ENCODE data around the gene ITCH.
"Not testable (repeated sequence)": the region's sequence is repeated elsewhere in the genome, so short reads cannot be mapped to it uniquely, and the experiment has no call there.

Gene ITCH

DNA sequence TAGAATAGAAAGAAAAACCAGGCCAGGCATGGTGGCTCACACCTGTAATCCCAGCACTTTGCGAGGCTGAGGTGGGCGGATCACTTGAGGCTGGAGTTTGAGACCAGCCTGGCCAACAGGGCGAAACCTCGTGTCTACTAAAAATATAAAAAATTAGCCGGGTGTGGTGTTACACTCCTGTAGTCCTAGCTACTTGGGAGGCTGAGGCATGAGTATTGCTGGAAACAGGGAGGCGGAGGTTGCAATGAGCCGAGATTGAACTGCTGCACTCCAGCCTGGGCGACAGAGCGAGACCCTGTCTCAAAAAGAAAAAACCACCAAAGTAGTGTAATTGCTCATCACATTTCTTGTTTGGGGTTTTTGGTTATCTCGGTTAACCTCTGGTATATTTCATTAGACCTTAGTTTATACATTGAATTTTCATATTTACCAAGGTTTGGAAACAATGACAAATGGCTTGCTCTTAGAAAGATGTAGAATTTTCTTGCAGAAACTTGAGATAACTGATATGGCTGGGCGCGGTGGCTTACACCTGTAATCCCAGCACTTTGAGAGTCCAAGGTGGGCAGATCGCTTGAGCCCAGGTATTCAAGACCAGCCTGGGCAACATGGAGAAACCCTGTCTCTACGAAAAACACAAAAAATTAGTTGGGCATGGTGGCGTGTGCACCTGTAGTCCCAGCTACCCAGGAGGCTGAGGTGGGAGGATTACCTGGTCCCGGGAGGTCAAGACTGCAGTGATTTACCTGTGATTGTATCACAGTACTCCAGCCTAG is 14.2 kb downstream of the ITCH start:
- DNase-seq (ENCODE audit: low spot score) = no peak

DNA sequence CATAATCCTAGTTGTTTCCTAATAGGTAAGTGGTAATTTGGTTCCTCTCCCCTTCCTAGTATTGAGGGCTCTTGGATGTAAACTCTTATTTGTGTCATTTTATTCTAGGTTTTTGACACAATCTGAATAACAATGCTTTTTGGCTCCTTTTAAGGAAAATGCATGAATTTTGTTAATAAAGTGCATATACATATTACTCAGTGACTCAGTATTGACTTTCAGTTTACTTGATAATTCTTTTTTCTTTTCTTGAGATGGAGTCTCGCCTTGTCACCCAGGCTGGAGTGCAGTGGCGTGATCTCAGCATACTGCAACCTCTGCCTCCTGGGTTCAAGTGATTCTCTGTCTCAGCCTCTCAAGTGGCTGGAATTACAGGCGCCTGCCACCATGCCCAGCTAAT is 19.1 kb downstream of the ITCH start:
- DNase-seq (ENCODE audit: low spot score) = no peak

DNA sequence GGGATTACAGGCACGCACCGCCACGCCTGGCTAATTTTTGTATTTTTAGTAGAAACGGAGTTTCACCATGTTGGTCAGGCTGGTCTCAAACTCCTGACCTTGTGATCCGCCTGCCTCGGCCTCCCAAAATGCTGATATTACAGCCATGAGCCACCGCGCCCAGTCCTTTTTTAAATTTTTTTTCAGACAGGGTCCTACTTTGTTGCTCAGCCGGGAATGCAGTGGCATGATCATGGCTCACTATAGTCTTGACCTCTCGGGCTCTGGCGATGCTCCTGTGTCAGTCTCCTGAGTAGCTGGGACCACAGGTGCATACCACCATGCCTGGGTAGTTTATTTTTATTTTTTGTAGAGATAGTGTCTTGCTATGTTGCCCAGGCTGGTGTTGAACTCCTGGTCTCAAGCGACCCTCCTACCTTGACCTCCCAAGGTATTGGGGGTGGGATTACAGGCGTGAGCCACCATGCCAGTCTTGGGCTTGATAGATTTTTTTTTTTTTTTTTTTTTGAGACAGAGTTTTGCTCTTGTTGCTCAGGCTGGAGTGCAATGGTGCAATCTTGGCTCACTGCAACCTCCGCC is 19.9 kb downstream of the ITCH start:
- DNase-seq (ENCODE audit: low spot score) = not testable (repeated sequence)

DNA sequence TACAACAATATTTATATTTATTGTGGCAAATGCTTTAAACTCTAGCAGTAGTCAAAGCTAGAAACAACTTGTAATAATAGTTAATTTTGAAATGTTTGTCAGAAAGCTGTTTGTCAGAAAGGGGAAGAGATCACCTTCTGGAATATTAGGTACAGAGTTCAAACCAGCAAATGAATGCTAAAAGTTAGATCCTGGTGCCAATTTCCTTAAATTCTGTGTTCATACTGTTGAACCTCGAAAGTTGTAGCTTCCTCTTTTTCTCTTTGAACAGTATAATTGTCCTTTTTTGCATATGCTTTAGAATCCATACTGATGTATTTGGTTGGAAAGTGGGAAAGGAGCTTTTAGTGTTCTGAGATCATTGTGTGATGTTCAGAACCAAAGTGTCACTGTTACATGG is 22.4 kb downstream of the ITCH start:
- DNase-seq (ENCODE audit: low spot score) = no peak

DNA sequence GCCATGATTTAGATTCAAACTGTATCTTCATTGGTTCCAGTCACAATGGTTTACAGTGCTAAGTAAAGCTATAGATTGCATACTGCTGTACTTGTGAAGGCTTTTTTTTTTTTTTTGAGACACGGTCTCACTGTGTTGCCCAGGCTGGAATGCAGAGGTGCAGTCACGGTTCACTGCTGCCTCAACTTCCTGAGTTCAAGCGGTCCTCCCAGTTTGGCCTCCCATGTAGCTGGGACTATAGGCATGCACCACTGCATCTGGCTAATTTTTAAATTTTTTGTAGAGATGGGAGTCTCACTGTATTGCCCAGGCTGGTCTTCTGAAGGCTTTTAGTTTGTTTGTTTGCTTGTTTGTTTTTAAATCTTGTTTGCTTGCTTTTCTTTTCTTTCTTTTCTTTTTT is 24.9 kb downstream of the ITCH start:
- no peak for DNase-seq (ENCODE audit: low spot score)

DNA sequence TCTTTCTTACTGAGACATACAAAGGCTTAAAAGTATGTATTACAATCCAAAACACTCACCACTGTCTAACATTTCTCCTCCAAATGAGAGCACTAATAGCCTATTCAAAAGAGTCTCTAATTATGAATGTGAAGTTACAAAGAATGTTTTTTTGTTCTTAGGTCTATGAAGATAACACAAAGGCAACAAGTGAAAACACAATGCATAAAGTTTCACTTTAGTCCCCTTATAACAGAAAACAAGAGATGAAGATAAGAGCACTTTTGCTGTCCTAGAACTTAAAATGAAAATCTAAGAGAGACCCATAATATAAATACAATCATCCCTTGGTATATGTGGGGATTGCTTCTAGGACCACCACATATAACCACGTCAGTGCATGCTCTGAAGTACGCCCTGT is 25.6 kb downstream of the ITCH start:
- DNase-seq (ENCODE audit: low spot score) = no peak

DNA sequence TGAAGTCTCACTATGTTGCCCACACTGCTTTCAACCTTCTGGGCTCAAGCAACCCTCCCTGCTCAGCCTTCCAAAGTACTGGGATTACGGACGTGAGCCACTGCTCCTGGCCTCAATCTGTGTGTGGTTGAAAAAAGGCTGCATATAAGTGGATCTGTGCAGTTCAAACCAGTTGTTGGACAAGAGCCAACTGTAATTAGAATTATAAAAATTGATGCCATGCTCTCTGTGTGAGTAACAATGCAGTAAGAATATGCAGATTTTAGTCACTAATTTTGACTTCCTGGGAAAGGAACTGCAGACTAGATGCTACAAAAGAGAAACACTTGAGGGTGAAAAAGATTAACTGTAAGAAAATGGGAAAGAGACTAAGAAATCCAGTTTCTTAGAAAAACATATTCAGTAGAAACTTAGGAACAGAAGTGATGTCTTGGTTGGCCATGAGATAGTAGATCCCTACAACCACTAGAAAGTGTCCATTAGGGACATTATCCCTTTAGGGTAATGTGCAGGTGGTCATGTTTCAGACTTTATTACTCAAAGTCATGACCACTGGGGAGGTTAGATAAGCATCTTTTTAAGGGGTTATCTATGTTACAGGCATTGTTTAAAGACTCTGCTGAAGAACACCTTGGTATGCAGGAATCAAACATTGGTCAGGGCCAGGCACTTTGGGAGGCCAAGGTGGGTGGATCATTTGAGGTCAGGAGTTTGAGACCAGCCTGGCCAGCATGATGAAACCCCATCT is 26.3 kb downstream of the ITCH start:
- no peak for DNase-seq (ENCODE audit: low spot score)

DNA sequence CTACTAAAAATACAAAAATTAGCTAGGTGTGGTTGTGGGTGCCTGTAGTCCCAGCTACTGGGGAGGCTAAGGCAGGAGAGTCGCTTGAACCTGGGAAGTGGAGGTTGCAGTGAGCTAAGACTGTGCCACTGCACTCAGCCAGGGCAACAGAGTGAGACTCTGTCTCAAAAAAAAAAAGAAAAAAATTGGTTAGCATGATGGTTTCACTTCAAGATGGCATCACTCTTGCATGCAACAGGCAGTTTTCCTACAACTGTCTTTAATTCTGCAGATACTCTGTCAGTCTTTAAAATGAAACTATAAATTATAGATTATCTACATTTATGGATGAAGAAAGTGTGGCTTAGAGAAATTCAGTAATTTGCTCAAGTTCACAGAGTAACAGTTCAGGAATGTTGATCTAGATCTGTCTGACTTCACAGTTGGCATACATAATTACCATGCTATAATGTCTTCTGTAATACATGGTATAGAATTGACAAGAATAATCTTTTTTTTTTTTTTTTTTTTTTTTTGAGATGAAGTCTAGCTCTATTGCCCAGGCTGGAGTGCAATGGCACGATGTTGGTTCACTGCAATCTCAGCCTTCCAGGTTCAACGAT is 27.0 kb downstream of the ITCH start:
- DNase-seq (ENCODE audit: low spot score) = no peak

DNA sequence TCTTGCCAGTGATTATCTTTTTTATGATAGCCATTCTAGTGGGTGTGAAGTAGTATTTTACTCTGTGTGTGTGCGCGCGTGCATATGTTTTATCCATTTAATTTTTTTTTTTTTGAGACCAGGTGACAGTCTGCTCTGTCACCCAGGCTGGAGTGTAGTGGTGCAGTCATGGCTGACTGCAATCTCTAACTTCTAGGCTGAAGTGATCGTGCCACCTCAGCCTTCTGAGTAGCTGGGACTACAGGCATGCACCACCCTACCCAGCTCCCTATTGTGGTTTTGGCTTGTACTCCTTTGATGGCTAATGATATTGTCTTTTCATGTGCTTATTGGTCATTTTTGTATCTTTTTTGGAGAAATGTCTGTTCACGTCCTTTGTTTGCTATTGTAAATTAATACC is 33.3 kb downstream of the ITCH start:
- DNase-seq (ENCODE audit: low spot score) = no peak

DNA sequence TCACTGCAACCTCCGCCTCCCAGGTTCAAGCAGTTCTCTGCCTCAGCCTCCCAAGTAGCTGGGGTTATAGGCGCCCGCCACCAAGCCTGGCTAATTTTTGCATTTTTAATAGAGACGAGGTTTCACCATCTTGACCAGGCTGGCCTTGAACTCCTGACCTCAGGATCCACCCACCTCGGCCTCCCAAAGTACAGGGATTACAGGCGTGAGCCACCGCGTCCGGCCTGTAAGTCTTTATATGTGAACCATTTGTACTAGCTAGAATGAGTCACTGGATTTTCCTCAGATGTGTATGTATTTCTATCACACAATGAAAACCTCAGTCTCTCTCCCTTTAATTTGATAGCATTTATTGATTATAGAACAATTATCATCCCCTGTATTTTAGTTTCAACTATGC is 34.0 kb downstream of the ITCH start:
- no peak for DNase-seq (ENCODE audit: low spot score)

DNA sequence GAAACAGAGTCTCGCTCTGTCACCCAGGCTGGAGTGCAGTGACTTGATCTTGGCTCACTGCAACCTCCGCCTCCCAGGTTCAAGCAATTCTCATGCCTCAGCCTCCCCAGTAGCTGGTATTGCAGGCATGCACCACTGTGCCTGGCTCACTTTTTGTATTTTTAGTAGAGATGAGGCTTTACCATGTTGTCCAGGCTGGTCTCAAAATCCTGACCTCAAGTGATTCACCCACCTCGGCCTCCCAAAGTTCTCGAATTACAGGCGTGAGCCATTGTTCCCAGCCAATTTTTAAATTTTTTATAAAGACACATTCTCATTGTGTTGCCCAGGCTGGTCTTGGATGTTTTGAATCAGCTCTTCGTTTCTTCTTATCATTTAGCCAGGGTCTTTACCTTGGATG is 37.7 kb downstream of the ITCH start:
- DNase-seq (ENCODE audit: low spot score) = not testable (repeated sequence)

DNA sequence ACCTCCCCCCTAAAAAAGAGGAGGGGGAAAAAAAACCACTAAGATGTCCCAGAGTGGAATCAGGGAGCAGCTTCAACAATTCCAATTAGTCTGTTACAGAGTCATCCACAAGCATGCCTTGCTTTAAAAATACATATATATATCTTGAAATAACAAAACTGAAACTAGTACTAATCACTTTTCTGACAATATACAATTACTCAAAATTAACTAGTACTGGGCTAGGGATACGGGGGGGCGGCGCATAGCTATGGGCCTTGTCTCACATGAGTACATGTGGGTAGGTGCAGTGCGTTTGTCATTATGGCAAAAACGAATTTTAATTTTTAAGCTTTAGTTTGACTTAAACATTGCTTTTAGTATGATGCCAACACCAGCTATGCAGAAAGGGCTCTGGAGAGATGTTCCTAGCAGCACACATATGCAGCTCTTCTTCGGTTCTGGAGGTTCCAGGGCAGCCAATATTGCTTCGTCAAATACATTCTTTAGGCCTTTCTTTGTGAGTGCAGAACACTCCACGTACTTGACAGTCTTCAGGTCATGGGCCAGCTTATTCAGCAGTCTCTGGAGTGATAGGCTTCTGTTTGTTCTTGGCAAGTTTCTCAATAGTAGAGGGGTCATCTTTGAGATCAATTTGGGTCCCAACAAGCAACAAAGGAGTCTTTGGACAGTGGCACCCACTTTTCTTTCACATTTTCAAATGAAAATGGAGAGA is 38.8 kb downstream of the ITCH start:
- DNase-seq (ENCODE audit: low spot score) = no peak

DNA sequence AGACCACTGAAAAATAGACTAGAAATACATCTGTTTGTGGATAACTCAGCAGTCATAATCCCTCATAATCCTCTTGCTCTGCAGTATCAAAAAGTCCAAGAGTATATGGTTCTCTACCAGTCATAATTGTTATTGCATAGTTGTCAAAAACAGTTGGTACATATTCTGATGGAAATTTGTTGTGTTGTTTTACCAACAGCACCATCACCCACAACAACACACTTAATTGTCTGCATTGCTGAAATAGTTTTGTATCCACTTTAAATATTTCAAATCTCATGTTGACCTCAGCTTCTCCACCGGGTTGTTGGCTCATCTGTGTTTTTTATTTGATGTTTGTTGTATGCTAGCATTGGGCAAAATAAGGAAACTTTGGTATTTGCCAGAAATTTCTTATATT is 39.4 kb downstream of the ITCH start:
- no peak for DNase-seq (ENCODE audit: low spot score)

DNA sequence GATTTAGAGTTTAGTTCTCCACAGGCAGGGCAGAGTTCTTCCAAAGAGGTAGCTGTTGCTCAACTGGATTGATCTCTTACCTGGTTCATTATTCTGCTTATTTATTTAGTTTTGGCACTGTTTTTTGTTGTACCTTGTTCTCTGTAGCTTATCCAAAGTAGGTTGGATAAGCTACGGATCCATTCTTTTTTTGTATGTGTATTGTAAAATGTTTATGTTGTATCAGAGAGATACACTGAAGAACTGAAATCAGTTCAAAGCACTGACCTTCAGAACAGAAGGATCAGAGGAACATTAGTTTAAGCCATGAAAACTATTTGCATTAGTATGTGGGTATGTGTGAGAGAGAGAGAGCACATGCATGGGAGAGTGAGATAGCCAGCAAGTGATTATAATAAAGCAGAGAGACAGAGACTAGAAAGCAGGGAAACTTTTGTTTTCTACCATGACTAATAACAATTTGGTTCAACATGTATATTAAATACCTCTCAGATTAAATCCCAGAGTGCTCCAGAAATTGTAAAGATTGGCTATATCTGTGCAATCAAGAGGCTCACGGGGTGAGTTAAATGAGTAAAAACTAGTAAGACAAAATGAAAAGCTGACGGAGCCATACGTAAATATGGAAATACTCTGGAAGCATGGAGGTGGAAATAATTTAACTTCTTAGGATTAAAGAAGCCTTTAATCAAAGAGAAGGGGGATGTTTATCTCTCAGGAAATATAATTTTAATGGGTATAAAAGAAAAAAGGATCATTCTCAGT is 40.2 kb downstream of the ITCH start:
- DNase-seq (ENCODE audit: low spot score) = no peak

DNA sequence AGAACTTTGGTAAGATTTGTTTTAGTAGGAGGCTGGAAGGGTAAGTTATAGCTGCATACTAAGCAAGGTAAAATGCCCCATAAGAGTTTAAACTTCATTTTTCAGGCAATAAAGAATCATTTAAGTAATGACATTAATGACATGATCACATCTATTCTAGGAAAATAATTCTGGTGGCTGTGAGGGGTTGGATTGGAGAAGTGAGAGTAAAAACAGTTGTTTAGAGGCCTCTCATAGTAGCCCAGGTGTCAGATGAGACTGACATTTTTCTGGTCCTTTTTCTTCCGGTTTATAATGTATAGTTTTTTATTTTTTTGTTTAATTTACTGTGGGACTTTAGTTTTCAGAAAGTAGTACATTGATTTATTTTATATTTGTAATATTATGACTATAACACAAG is 40.8 kb downstream of the ITCH start:
- DNase-seq (ENCODE audit: low spot score) = no peak

DNA sequence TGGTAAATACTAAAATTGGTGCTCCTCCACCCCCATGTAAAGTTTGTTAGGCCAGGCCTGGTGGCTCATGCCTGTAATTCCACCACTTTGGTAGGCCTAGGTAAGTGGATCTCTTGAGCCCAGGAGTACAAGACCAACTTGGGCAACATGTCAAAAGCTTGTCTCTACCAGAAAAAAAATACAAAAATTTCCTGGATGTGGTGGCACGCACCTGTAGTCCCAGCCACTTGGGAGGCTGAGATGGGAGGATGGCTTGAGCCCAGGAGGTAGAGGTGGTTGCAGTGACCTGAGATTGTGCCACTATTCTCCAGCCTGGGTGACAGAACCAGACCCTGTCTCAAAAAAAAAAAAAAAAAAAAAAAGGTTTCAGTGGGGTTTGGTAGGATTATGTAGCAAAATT is 41.7 kb downstream of the ITCH start:
- no peak for DNase-seq (ENCODE audit: low spot score)

DNA sequence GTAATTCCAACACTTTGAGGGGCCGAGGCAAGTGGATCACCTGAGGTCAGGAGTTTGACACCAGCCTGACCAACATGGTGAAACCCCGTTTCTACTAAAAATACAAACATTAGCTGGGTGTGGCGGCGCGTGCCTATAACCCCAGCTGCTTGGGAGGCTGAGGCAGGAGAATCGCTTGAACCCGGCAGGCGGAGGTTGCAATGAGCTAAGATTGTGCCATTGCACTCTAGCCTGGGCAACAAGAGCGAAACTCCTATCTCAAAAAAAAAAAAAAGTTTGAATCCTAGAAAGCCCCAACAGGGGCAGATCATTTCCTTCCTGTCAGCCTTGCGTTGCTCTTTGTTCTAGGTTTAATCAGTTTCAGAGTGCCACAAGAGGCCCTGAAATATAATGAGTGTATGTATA is 42.2 kb downstream of the ITCH start:
- not testable (repeated sequence) for DNase-seq (ENCODE audit: low spot score)

DNA sequence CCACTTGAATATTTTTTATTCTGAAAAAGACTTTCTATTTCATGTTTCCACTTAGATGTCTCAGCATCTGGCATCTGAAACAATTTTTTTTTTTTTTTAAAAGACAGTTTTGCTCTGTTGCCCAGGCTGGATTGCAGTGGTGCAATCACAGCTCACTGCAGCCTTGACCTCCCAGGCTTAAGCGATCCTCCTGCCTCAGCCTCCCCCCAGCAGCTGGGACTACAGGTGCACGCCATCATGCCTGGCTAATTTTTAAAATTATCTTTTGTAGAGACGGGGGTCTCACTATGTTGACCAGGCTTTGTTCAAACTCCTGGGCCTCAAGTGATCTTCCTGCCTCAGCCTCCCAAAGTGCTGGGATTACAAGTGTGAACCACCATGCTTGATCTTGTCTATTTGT is 42.9 kb downstream of the ITCH start:
- DNase-seq (ENCODE audit: low spot score) = not testable (repeated sequence)

DNA sequence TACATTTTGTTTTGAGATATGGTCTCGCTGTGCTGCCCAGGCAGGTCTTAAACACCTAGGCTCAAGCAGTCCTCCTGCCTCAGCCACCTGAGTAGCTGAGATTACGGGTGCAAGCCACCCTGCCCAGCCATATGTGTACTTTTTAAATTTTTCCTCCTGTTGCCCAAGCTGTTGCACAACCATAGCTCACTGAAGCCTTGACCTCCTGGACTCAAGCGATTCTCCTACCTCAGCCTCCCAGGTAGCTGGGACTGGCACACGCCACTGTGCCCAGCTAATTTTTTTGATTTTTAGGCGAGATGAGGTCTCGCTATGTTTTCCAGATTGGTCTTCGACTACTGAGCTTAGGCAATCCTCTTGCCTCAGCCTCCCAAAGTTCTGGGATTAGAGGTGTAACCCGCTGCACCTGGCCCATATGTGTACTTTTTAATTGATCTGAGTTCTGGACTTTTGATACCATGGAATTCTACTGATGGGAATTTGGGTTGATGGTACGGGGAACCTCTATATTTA is 44.9 kb downstream of the ITCH start:
- DNase-seq (ENCODE audit: low spot score) = no peak

DNA sequence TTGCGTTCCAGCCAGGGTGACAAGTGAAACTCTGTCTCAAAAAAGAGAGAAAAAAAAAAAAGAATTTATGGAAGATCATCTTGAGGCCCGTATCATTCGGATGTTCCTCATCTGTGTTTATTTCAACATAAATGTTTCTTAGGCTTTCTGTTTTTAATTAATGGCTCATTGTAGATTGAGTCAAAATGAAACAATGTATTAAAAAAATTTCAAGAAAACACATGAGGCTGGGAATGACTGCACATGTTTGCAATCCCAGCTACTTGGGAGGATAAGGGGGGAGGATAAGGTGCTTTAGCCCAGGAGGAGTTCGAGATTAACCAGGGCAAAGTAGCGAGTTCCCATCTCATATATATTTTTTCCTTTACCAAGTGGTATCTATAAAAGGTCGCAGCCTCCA is 47.3 kb downstream of the ITCH start:
- DNase-seq (ENCODE audit: low spot score) = no peak

DNA sequence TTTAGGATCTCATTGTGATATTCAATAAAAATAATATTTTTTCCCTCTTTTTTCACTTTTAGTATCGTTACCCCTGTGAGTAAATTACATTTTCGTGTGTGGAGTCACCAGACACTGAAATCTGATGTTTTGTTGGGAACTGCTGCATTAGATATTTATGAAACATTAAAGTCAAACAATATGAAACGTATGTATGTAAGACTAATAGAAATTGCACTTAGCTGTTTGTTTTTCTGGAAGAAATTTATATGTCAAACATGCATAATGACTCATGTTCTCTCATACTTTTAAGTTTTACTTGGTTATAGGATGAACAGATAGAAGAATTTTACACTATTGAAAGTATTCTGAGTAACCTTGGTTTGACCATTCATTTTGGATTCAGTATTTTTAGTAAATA is 49.4 kb downstream of the ITCH start:
- no peak for DNase-seq (ENCODE audit: low spot score)
